ENCODE measurements around the gene STAP2. TPM values are rescaled to one million over a fixed set of nuclear protein-coding genes. Genes with fewer than 3 reads are reported as not detected.
A peak's percentile ranks its signal among the peaks of the same experiment; 100 is the strongest.

STAP2 gene
- total RNA-seq, 2 donors from 2014 or later = 17.9 to 31.0 TPM

GRCh38 chr19:4323692-4324091 is 14.9 kb downstream of the STAP2 start:
- no peaks in the 10 kb centered on the region for H3K27me3 ChIP-seq
- H3K4me1 ChIP-seq = peaks cover 14% of the 10 kb centered on the region
- ATAC-seq (no peak), DNase-seq (no peak)
- no peak overlapping the region for H3K27ac ChIP-seq
- no peak for TF ChIP-seq CTCF (IDR thresholded peaks at IDR 0.05)
- TF ChIP-seq POLR2A (IDR thresholded peaks at IDR 0.05) = no peak
- no peak overlapping the region for H3K4me3 ChIP-seq
- WGBS, 2 donors = 92% methylated on average over 9 of the region's 9 CpGs
- no peaks in the 10 kb centered on the region for H3K36me3 ChIP-seq (replicated peaks in 1 of 2; ENCODE audit: insufficient read depth in 1 of 2, low read depth in 2 of 2)
- H3K9me3 ChIP-seq = no peaks in the 10 kb centered on the region
- intact Hi-C loops (cut with DNase I) = no loop called here

DNA sequence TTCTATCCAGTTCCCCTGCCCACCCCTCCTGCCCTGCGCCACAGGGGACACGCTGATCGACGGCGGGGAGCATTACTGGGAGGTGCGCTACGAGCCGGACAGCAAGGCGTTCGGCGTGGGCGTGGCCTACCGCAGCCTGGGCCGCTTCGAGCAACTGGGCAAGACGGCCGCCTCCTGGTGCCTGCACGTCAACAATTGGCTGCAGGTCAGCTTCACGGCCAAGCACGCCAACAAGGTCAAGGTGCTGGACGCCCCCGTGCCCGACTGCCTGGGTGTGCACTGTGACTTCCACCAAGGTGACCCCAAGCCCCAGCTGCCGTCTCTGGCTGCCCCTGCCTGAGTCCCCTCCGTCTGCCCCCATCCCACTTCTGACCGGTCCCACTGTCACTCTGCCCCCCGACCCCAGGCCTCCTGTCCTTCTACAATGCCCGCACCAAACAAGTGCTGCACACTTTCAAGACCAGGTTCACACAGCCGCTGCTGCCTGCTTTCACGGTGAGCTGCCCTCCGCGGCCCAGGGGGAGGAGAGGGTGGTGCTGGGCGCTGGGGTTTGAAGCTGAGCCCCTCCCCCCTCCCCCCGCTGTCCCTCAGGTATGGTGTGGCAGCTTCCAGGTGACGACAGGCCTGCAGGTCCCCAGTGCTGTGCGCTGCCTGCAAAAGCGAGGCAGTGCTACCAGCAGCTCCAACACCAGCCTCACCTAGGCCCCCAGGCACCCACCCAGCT is 15.5 kb downstream of the STAP2 start:
- Histone ChIP-seq H3K9me3 (no peaks in the 10 kb centered on the region), H3K36me3 (replicated peaks in 1 of 2; ENCODE audit: insufficient read depth in 1 of 2, low read depth in 2 of 2) (no peaks in the 10 kb centered on the region), H3K27me3 (no peaks in the 10 kb centered on the region), H3K27ac (no peak overlapping the region), H3K4me3 (no peak overlapping the region), H3K4me1 (peaks cover 12% of the 10 kb centered on the region)
- TF ChIP-seq CTCF (IDR thresholded peaks at IDR 0.05) = no peak
- no peak for TF ChIP-seq POLR2A (IDR thresholded peaks at IDR 0.05)
- intact Hi-C loops (cut with DNase I) = no loop called here
- WGBS, 2 donors = 46 to 56% methylated on average over 8 to 33 of the region's 37 CpGs
- DNase-seq (peak; percentile 30 to 58 (median 36)), ATAC-seq (no peak)

- H3K4me1 ChIP-seq = no peaks in the 10 kb centered on the region
- intact Hi-C loops (cut with DNase I) = no loop called here
- WGBS, 2 donors = 83 to 95% methylated on average over 2 of the region's 2 CpGs
- DNase-seq (no peak), ATAC-seq (no peak)
- no peaks in the 10 kb centered on the region for H3K36me3 ChIP-seq (replicated peaks in 1 of 2; ENCODE audit: insufficient read depth in 1 of 2, low read depth in 2 of 2)
- no peaks in the 10 kb centered on the region for H3K9me3 ChIP-seq
- H3K27me3 ChIP-seq = no peaks in the 10 kb centered on the region
- TF ChIP-seq POLR2A (IDR thresholded peaks at IDR 0.05) = no peak
- TF ChIP-seq CTCF (IDR thresholded peaks at IDR 0.05) = no peak
- no peak overlapping the region for H3K4me3 ChIP-seq
- H3K27ac ChIP-seq = no peak overlapping the region
Observed at GRCh38 chr19:4320419-4320818, 18.2 kb downstream of the STAP2 start.

DNA sequence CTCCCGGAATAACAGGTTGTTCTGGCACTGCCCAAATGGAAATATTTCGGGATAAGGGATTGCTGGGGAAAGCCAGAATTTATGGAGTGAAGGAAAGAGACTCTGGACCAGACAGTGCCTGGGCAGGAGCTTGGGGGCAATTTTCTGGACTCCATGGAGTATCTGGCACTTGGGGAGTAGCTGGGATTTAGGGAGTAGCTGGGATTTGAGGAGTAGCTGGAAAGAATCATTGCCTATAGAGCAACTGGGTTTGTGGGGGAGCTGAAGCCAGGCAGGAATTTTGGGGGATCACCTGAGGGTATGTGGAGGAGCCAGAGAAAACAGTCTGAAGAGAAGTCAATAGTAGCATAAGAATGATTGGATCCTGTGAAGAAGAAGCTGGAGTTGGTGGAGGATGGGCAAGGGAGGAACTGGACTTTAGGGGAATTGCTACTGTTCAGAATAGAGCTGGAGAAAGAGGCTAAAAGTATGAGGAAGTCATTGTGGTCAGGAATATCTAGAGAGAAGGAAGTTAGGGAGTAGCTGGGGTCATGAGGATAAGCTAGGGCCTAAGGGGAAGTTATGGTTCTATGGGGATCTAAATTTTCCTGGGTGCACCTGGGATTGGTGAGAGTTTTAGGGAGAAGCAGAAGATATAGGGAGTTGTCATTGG is 19.4 kb downstream of the STAP2 start:
- ATAC-seq (no peak), DNase-seq (no peak)
- Histone ChIP-seq H3K27ac (no peak overlapping the region), H3K4me3 (no peak overlapping the region), H3K36me3 (replicated peaks in 1 of 2; ENCODE audit: insufficient read depth in 1 of 2, low read depth in 2 of 2) (no peaks in the 10 kb centered on the region), H3K4me1 (no peaks in the 10 kb centered on the region), H3K27me3 (no peaks in the 10 kb centered on the region), H3K9me3 (no peaks in the 10 kb centered on the region)
- intact Hi-C loops (cut with DNase I) = no loop called here
- WGBS, 2 donors = 77 to 93% methylated on average over 2 of the region's 2 CpGs
- TF ChIP-seq POLR2A (IDR thresholded peaks at IDR 0.05) = no peak
- TF ChIP-seq CTCF (IDR thresholded peaks at IDR 0.05) = no peak
